Measurements from ENCODE around the gene NCAPG2. TPM values are rescaled to one million over a fixed set of nuclear protein-coding genes. Genes with fewer than 3 reads are reported as not detected.
A peak's percentile ranks its signal among the peaks of the same experiment; 100 is the strongest.

NCAPG2 gene
- total and polyA plus RNA-seq, 2 experiments from 2014 or later, result 10.8 to 14.0 TPM

DNA sequence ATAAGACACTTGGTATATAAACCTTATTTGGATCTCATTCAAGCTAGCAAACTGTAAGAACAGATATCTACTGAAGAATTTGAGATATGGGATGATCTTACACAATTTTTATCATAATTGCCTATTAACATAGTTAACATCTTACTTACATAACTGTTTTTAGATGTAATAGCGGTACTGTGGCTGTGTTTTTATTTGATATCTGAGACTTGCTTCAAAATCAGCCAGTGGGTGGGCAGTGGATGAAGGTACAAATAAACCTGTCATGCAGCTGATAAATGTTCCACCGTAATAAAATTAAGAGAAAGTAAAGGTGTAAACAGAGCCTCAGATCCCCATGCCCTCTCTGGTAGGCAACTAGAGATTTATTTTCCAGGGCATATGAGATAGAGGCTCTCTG lies 88.6 kb downstream of the NCAPG2 start:
- no peak for DNase-seq (ENCODE audit: low read depth in 1 of 2, low spot score in 1 of 2)
- Histone ChIP-seq H3K9me3 (ENCODE audit: low read depth) (no peaks in the 10 kb centered on the region), H3K4me3 (no peak overlapping the region), H3K4me1 (ENCODE audit: low read depth) (no peaks in the 10 kb centered on the region), H3K27me3 (no peaks in the 10 kb centered on the region), H3K36me3 (no peaks in the 10 kb centered on the region), H3K27ac (no peak overlapping the region)
- TF ChIP-seq, protein P1, sequence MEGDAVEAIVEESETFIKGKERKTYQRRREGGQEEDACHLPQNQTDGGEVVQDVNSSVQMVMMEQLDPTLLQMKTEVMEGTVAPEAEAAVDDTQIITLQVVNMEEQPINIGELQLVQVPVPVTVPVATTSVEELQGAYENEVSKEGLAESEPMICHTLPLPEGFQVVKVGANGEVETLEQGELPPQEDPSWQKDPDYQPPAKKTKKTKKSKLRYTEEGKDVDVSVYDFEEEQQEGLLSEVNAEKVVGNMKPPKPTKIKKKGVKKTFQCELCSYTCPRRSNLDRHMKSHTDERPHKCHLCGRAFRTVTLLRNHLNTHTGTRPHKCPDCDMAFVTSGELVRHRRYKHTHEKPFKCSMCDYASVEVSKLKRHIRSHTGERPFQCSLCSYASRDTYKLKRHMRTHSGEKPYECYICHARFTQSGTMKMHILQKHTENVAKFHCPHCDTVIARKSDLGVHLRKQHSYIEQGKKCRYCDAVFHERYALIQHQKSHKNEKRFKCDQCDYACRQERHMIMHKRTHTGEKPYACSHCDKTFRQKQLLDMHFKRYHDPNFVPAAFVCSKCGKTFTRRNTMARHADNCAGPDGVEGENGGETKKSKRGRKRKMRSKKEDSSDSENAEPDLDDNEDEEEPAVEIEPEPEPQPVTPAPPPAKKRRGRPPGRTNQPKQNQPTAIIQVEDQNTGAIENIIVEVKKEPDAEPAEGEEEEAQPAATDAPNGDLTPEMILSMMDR (IDR thresholded peaks at IDR 0.05; ENCODE audit: low read depth, low read length), result no peak

DNA sequence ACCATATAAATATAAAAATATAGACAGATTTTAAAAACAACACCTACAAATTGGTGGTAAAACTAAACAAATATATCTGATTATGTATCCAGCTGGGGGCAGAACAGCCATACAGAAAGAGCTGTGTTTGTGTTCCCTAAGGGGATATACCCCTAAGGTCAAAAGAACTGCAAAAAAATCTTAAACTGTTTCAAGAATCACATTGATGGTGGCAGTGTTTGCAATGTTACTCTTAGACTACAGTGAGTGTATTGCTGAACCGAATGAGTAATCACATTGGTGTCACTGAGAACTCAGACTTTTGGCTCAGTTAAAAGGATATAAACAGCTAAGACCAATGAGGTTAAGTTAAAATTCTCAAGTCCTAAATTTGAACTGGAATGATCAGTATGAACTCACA lies 89.9 kb downstream of the NCAPG2 start:
- no peak overlapping the region for H3K27ac ChIP-seq
- TF ChIP-seq, protein P1 (IDR thresholded peaks at IDR 0.05; ENCODE audit: low read depth, low read length), result no peak
- H3K4me1 ChIP-seq (ENCODE audit: low read depth), result no peaks in the 10 kb centered on the region
- H3K36me3 ChIP-seq, result no peaks in the 10 kb centered on the region
- H3K27me3 ChIP-seq, result no peaks in the 10 kb centered on the region
- no peaks in the 10 kb centered on the region for H3K9me3 ChIP-seq (ENCODE audit: low read depth)
- peak in 1 of 2 donors; percentile 46 for DNase-seq (ENCODE audit: low read depth in 1 of 2, low spot score in 1 of 2)
- H3K4me3 ChIP-seq, result no peak overlapping the region

DNA sequence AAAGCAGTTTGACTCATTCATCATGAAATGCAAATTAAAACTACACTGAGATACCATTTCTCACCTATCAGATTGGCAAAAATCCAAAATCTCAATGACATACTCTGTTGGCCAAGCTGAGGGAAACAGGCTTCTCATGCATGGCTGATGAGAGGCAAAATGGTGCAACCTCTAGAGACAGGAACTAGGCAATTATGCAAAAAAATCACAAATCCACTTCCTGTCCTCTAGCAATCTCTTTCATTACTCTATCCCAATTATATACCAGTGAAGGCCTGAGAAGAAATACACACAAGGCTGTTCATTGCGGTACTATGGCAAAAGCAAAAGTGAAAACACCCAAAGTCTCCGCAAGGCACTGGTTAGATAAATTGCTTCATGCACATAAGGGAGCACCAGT lies 91.1 kb downstream of the NCAPG2 start:
- no peaks in the 10 kb centered on the region for H3K36me3 ChIP-seq
- DNase-seq (ENCODE audit: low read depth in 1 of 2, low spot score in 1 of 2), result peak in 1 of 2 donors; percentile 35
- TF ChIP-seq, protein P1 (IDR thresholded peaks at IDR 0.05; ENCODE audit: low read depth, low read length), result no peak
- H3K27ac ChIP-seq, result no peak overlapping the region
- H3K4me3 ChIP-seq, result no peak overlapping the region
- no peaks in the 10 kb centered on the region for H3K9me3 ChIP-seq (ENCODE audit: low read depth)
- H3K27me3 ChIP-seq, result no peaks in the 10 kb centered on the region
- no peaks in the 10 kb centered on the region for H3K4me1 ChIP-seq (ENCODE audit: low read depth)

DNA sequence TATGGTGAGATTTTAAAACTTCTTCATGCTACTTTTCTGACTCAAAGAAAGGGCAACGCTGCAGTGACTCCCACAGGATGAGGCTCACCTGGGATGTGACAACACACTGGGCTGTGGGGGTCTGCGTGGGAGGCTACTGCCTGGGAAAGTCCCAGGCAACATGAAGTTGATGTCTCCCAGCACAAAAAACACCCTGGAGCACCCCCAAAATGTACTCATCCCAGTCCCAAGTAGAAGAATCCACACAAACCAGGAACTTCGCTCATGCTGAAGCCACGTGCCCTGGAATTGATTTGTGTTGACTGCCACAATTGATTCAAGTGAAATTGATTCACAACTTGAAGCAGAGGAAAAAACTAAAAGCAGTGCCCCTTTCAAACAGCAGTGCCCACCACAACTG lies 92.1 kb downstream of the NCAPG2 start:
- Histone ChIP-seq H3K4me3 (no peak overlapping the region), H3K27ac (no peak overlapping the region), H3K4me1 (ENCODE audit: low read depth) (no peaks in the 10 kb centered on the region), H3K9me3 (ENCODE audit: low read depth) (no peaks in the 10 kb centered on the region), H3K27me3 (no peaks in the 10 kb centered on the region), H3K36me3 (no peaks in the 10 kb centered on the region)
- TF ChIP-seq, protein P1 (IDR thresholded peaks at IDR 0.05; ENCODE audit: low read depth, low read length), result no peak
- DNase-seq (ENCODE audit: low read depth in 1 of 2, low spot score in 1 of 2), result no peak

DNA sequence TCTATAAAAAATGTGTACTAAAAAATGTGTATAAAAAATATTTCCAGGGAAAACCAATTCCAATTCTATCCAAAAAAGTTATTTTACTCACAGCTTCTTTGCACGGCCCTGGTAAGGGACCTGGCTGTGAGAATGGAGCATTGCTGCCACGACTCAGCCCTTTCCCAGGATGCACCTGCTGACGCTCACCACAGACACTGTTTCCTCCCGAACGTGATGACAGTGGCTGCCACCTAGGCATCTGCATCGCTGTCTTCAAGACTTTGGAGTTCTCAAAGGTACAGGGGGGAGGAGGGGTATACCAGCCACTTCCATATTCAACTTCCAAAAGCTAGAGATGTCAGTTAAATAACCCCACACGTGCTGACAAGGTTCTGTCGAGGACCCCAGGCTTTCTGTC lies 93.1 kb downstream of the NCAPG2 start:
- no peak for DNase-seq (ENCODE audit: low read depth in 1 of 2, low spot score in 1 of 2)
- TF ChIP-seq, protein P1 (IDR thresholded peaks at IDR 0.05; ENCODE audit: low read depth, low read length), result no peak
- H3K9me3 ChIP-seq (ENCODE audit: low read depth), result no peaks in the 10 kb centered on the region

More for the DNA sequence above, 93.1 kb downstream of the NCAPG2 start:
- no peak overlapping the region for H3K4me3 ChIP-seq
- H3K4me1 ChIP-seq (ENCODE audit: low read depth), result no peaks in the 10 kb centered on the region
- H3K36me3 ChIP-seq, result no peaks in the 10 kb centered on the region
- no peak overlapping the region for H3K27ac ChIP-seq
- H3K27me3 ChIP-seq, result no peaks in the 10 kb centered on the region

Data from cardiac muscle cell (in vitro differentiated cells and primary cell).